ENCODE measurements around the gene LRIG1. TPM values are rescaled to one million over a fixed set of nuclear protein-coding genes. Genes with fewer than 3 reads are reported as not detected.
"Not testable (repeated sequence)": the region's sequence is repeated elsewhere in the genome, so short reads cannot be mapped to it uniquely, and the experiment has no call there.

LRIG1 gene
- total RNA-seq, 1 donor from 2014 or later = 169 TPM

GRCh38 chr3:66425032-66425431 lies 75.8 kb downstream of the LRIG1 start:
- H3K36me3 Mint-ChIP-seq = peaks cover 69% of the 10 kb centered on the region
- TF ChIP-seq EZH2phosphoT487 (IDR thresholded peaks at IDR 0.05) (no peak), EZH2 (IDR thresholded peaks at IDR 0.05) (no peak), CTCF (IDR thresholded peaks at IDR 0.05) (no peak)
- no peaks in the 10 kb centered on the region for H3K27me3 Mint-ChIP-seq (ENCODE audit: insufficient read depth, low read depth)
- peaks cover 31% of the 10 kb centered on the region for H3K4me1 Mint-ChIP-seq
- H3K27ac Mint-ChIP-seq = no peak overlapping the region
- no peak overlapping the region for H3K4me3 Mint-ChIP-seq
- H3K27ac ChIP-seq = peak overlapping the region; percentile 27
- no peak for DNase-seq (ENCODE audit: low spot score)
- peaks cover 8% of the 10 kb centered on the region for H3K4me1 ChIP-seq
- peaks cover 100% of the 10 kb centered on the region for H3K79me2 ChIP-seq (ENCODE audit: low read depth)
- H3F3A ChIP-seq (ENCODE audit: low read depth) = peaks cover 14% of the 10 kb centered on the region
- H3K9me3 Mint-ChIP-seq = peaks cover 45% of the 10 kb centered on the region
- H2AFZ ChIP-seq (replicated peaks) = no peak overlapping the region
- no peak overlapping the region for H3K9ac ChIP-seq
- H3K4me2 ChIP-seq = no peak overlapping the region
- H3K27me3 ChIP-seq = no peaks in the 10 kb centered on the region
- H4K20me1 ChIP-seq (ENCODE audit: low read depth) = peaks cover 53% of the 10 kb centered on the region
- H3K9me3 ChIP-seq (ENCODE audit: low read depth) = peaks cover 4% of the 10 kb centered on the region
- no peak overlapping the region for H3K4me3 ChIP-seq
- peaks cover 13% of the 10 kb centered on the region for H3K36me3 ChIP-seq

DNA sequence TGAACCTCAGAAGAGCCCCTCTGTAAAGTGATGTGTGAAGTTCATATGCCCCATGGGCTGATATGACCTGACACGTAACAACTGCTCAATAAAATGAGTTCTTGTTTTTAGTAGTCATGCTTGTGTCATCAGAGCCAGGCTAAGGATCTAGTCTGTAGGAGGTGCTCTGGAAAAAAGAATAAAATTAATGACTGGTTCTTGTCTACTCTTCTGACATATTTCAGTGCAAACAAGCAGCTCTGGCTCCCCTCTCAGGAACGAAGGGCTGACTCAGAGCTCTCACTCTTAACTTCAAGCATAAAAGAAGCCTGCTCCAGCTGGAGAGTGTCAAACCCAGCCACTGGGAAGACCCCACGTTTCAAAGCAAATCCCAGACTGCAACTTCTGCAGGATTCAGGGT lies 77.0 kb downstream of the LRIG1 start:
- Histone ChIP-seq H3K27me3 (no peaks in the 10 kb centered on the region), H3K4me2 (no peak overlapping the region), H3K9me3 (ENCODE audit: low read depth) (peaks cover 4% of the 10 kb centered on the region), H3K27ac (no peak overlapping the region), H3K4me1 (peaks cover 13% of the 10 kb centered on the region), H3K4me3 (no peak overlapping the region), H3K36me3 (peaks cover 17% of the 10 kb centered on the region), H3K79me2 (ENCODE audit: low read depth) (peaks cover 100% of the 10 kb centered on the region), H3F3A (ENCODE audit: low read depth) (peaks cover 21% of the 10 kb centered on the region), H4K20me1 (ENCODE audit: low read depth) (peaks cover 53% of the 10 kb centered on the region), H3K9ac (no peak overlapping the region), H2AFZ (replicated peaks) (no peak overlapping the region)
- H3K27me3 Mint-ChIP-seq (ENCODE audit: insufficient read depth, low read depth) = peaks cover 5% of the 10 kb centered on the region
- peaks cover 69% of the 10 kb centered on the region for H3K36me3 Mint-ChIP-seq
- H3K27ac Mint-ChIP-seq = no peak overlapping the region
- peaks cover 31% of the 10 kb centered on the region for H3K4me1 Mint-ChIP-seq
- no peak for DNase-seq (ENCODE audit: low spot score)
- TF ChIP-seq EZH2phosphoT487 (IDR thresholded peaks at IDR 0.05) (no peak), CTCF (IDR thresholded peaks at IDR 0.05) (no peak), EZH2 (IDR thresholded peaks at IDR 0.05) (no peak)
- peaks cover 55% of the 10 kb centered on the region for H3K9me3 Mint-ChIP-seq
- H3K4me3 Mint-ChIP-seq = no peak overlapping the region

DNA sequence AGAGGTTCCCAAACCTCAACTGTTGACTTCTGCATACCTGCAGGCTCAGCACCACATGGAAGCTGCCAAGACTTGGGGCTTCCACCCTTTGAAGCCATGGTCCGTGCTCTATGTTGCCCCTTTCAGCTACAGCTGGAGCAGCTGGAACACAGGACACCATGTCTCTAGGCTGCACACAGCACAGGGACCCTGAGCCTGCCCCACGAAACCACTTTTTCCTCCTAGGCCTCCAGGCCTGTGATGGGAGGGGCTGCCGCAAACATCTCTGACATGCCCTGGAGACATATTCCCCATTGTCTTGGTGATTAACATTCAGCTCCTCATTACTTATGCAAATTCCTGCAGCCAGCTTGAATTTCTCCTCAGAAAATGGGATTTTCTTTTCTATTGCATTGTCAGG lies 78.9 kb downstream of the LRIG1 start:
- peaks cover 23% of the 10 kb centered on the region for H3K4me1 ChIP-seq
- H3K4me2 ChIP-seq = not testable (repeated sequence)

GRCh38 chr3:66421144-66421543 lies 79.7 kb downstream of the LRIG1 start:
- H3K4me2 ChIP-seq; H3K27me3 Mint-ChIP-seq (ENCODE audit: insufficient read depth, low read depth); H3K4me3 ChIP-seq; H3K27me3 ChIP-seq; H3K27ac Mint-ChIP-seq; DNase-seq (ENCODE audit: low spot score); H2AFZ ChIP-seq (replicated peaks); H3K27ac ChIP-seq; H3K9ac ChIP-seq; H3K9me3 ChIP-seq (ENCODE audit: low read depth); H3K4me3 Mint-ChIP-seq: not testable (repeated sequence)
- peaks cover 64% of the 10 kb centered on the region for H3K36me3 Mint-ChIP-seq
- H3K4me1 Mint-ChIP-seq = peaks cover 27% of the 10 kb centered on the region
- Histone ChIP-seq H3K4me1 (peaks cover 23% of the 10 kb centered on the region), H3K36me3 (peaks cover 17% of the 10 kb centered on the region), H3F3A (ENCODE audit: low read depth) (peaks cover 25% of the 10 kb centered on the region), H3K79me2 (ENCODE audit: low read depth) (peaks cover 100% of the 10 kb centered on the region), H4K20me1 (ENCODE audit: low read depth) (peaks cover 53% of the 10 kb centered on the region)
- H3K9me3 Mint-ChIP-seq = peaks cover 55% of the 10 kb centered on the region

More for the DNA sequence above, 78.9 kb downstream of the LRIG1 start:
- not testable (repeated sequence) for H3K9ac ChIP-seq; H2AFZ ChIP-seq (replicated peaks); H3K27me3 ChIP-seq; H3K27me3 Mint-ChIP-seq (ENCODE audit: insufficient read depth, low read depth); H3K27ac Mint-ChIP-seq; H3K4me3 ChIP-seq; H3K4me3 Mint-ChIP-seq; DNase-seq (ENCODE audit: low spot score); H3K27ac ChIP-seq; H3K9me3 ChIP-seq (ENCODE audit: low read depth)
- Histone ChIP-seq H3K79me2 (ENCODE audit: low read depth) (peaks cover 100% of the 10 kb centered on the region), H4K20me1 (ENCODE audit: low read depth) (peaks cover 53% of the 10 kb centered on the region), H3F3A (ENCODE audit: low read depth) (peaks cover 25% of the 10 kb centered on the region), H3K36me3 (peaks cover 17% of the 10 kb centered on the region)
- H3K9me3 Mint-ChIP-seq = peaks cover 55% of the 10 kb centered on the region
- peaks cover 66% of the 10 kb centered on the region for H3K36me3 Mint-ChIP-seq
- peaks cover 32% of the 10 kb centered on the region for H3K4me1 Mint-ChIP-seq

Data from neural progenitor cell (in vitro differentiated cells).